ENCODE data around the gene RELB. TPM values are rescaled to one million over a fixed set of nuclear protein-coding genes. Genes with fewer than 3 reads are reported as not detected.

RELB gene
- total and polyA plus RNA-seq, 9 of the 15 experiments (the other 6 are each of a cell fraction or from before 2014, with no cell fraction given), result 0.15 to 1.1 (median 0.28) TPM; not detected in 2

DNA sequence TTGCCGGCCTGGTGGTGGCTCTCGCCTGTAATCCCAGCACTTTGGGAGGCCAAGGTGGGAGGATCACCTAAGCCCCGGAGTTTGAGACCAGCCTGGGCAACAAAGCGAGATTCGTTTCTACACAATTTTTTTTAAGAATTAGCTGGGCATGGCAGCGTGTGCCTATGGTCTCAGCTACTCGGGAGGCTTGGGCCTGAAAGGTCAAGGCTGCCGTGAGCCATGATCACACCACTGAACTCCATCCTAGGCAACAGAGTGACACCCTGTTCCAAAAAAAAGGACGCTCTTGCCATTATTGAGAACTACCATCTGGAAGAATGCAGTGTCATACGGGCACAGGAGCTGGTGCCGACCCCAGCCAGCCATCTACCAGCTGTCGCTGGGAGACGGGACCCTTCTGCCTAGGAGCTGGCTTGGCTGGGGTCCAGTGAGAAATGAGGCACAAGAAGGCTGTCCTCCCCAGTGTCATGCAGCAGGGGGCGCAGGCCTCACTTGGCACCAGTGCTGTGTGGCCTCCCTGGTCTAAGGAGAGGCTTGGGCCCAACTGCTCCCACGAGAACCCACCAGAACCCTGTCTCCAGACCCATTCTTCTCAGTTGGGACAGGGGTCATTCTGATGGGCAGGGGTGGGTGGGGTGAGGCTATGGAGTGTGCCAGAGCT lies 12.2 kb upstream of the RELB start:
- H3K9me3 ChIP-seq (replicated peaks; ENCODE audit: control insufficient read depth, insufficient read depth, low read depth, low read length), result no peaks in the 10 kb centered on the region
- intact Hi-C loops (cut with micrococcal nuclease), result no loop called here
- in situ Hi-C loops (cut with MboI), result no loop called here
- peaks cover 88% of the 10 kb centered on the region; the same call in 2 of the 3 replicates for H3K36me3 ChIP-seq (ENCODE audit: control insufficient read depth, insufficient read depth, low read length)
- peak; percentile 67 to 80 (median 77) for DNase-seq (ENCODE audit: extremely low read depth in 1 of 4, low spot score in 3 of 4)
- H3K27ac ChIP-seq (ENCODE audit: extremely low read depth, low read depth, low read length), result no peak overlapping the region
- WGBS (ENCODE audit: insufficient coverage, low coverage, missing lambda C conversion rate), result 68% methylated on average over 15 of the region's 15 CpGs
- no peak overlapping the region for H2AFZ ChIP-seq (ENCODE audit: low read depth, low read length)
- H3K27me3 ChIP-seq (ENCODE audit: control insufficient read depth in 2 of 2, insufficient read depth in 2 of 2, low read length in 2 of 2), result no peaks in the 10 kb centered on the region
- no peaks in the 10 kb centered on the region for H3K79me2 ChIP-seq (ENCODE audit: control insufficient read depth, insufficient read depth, low read length)
- peak; percentile 82 for FAIRE-seq
- peaks cover 0 to 20% of the 10 kb centered on the region in 2 experiments; a peak in 2 of 5 replicates for H3K4me1 ChIP-seq (replicated peaks in 1 of 2; ENCODE audit: control insufficient read depth in 2 of 2, insufficient read depth in 2 of 2, low read length in 2 of 2)
- ChIA-PET POLR2A (interaction anchor here (0.6 to 1.4 kb wide), 7 partner anchors 10 to 309 kb away, joined by 3 to 5 read pairs (median 3); no protein-coding TSS in a partner anchor), CTCF (ENCODE audit: low intra/inter-chr PET ratio) (interaction anchor here (0.6 to 1.7 kb wide), 2 partner anchors 70 to 489 kb away, joined by 3 to 11 read pairs; no protein-coding TSS in a partner anchor)
- H3K4me3 ChIP-seq, result no peak overlapping the region
- H3K4me2 ChIP-seq (ENCODE audit: insufficient read depth, low read length), result no peak overlapping the region
- peak; percentile 96 for ATAC-seq
- H4K20me1 ChIP-seq (replicated peaks; ENCODE audit: control insufficient read depth, insufficient read depth, low read length), result no peaks in the 10 kb centered on the region; the same call in 1 of the 2 replicates
- no peaks in the 10 kb centered on the region for H3K9me1 ChIP-seq (ENCODE audit: control insufficient read depth, insufficient read depth, low read length)
- 0 out of 4 replicates have a peak overlapping the region, but pooled peaks of 1 of the 2 experiments have one; percentile 27 for H3K9ac ChIP-seq (ENCODE audit: insufficient read depth in 1 of 2, low read depth in 2 of 2, low read length in 2 of 2)
- no TSS peak for BruUV-seq (replicated peaks)
- TF ChIP-seq RAD21 (CRISPR knock-in tag; conservative IDR thresholded peaks at IDR 0.05 in 1 of 2, IDR thresholded peaks at IDR 0.05 in 1 of 2) (peak; percentile 58 to 72), NR2C2 (CRISPR knock-in tag; IDR thresholded peaks at IDR 0.05) (no peak), NR2C2 (tag; IDR thresholded peaks at IDR 0.05) (no peak), STAG1 (CRISPR knock-in tag; IDR thresholded peaks at IDR 0.05; ENCODE audit: borderline replicate concordance) (peak; percentile 11; the same call in 1 of the 2 replicates), TFAP4 (CRISPR knock-in tag; IDR thresholded peaks at IDR 0.05; ENCODE audit: borderline replicate concordance) (peak; percentile 28; the same call in 1 of the 2 replicates), NFIC (IDR thresholded peaks at IDR 0.05) (peak; percentile 93), GATAD2B (IDR thresholded peaks at IDR 0.05; ENCODE audit: borderline replicate concordance) (no peak), JUND (IDR thresholded peaks at IDR 0.05; ENCODE audit: borderline replicate concordance, low read depth, low read length) (0 out of 2 replicates have a peak, but pooled peaks have one; percentile 15), JUND (tag; IDR thresholded peaks at IDR 0.05; ENCODE audit: borderline replicate concordance, low read depth, low read length) (no peak), SMC3 (conservative IDR thresholded peaks at IDR 0.05; ENCODE audit: insufficient read depth, low read depth, low read length) (peak; percentile 86)
- TF ChIP-seq, protein P1, sequence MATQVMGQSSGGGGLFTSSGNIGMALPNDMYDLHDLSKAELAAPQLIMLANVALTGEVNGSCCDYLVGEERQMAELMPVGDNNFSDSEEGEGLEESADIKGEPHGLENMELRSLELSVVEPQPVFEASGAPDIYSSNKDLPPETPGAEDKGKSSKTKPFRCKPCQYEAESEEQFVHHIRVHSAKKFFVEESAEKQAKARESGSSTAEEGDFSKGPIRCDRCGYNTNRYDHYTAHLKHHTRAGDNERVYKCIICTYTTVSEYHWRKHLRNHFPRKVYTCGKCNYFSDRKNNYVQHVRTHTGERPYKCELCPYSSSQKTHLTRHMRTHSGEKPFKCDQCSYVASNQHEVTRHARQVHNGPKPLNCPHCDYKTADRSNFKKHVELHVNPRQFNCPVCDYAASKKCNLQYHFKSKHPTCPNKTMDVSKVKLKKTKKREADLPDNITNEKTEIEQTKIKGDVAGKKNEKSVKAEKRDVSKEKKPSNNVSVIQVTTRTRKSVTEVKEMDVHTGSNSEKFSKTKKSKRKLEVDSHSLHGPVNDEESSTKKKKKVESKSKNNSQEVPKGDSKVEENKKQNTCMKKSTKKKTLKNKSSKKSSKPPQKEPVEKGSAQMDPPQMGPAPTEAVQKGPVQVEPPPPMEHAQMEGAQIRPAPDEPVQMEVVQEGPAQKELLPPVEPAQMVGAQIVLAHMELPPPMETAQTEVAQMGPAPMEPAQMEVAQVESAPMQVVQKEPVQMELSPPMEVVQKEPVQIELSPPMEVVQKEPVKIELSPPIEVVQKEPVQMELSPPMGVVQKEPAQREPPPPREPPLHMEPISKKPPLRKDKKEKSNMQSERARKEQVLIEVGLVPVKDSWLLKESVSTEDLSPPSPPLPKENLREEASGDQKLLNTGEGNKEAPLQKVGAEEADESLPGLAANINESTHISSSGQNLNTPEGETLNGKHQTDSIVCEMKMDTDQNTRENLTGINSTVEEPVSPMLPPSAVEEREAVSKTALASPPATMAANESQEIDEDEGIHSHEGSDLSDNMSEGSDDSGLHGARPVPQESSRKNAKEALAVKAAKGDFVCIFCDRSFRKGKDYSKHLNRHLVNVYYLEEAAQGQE (IDR thresholded peaks at IDR 0.05; ENCODE audit: borderline replicate concordance), result peak; percentile 63
- TF ChIP-seq, protein P1 (CRISPR knock-in tag; IDR thresholded peaks at IDR 0.05; ENCODE audit: low read depth), result no peak

All from K562 (cell line).